ENCODE data around the gene STRIP2.
A peak's percentile ranks its signal among the peaks of the same experiment; 100 is the strongest.

The STRIP2 gene

DNA sequence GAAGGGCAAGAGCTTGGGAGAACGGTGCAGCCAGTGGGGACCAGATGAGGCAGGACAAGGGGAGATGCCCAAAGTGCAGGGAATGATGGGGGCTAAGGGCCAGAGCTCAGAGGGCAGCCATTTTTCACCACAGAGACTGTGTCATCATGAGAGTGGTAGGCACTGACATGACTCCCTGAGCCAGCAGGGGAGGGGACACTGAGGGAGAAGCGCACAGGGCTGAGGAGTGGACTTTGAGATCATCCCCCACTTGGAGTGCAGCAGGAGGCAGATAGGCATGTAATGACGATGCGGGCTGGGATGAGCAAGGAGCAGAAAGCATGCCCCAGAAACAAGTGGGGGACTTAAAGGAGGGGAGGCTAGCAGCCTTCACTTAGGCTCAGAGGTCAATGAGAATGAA lies 62.9 kb downstream of the STRIP2 start:
- DNase-seq (ENCODE audit: low read depth), result no peak

DNA sequence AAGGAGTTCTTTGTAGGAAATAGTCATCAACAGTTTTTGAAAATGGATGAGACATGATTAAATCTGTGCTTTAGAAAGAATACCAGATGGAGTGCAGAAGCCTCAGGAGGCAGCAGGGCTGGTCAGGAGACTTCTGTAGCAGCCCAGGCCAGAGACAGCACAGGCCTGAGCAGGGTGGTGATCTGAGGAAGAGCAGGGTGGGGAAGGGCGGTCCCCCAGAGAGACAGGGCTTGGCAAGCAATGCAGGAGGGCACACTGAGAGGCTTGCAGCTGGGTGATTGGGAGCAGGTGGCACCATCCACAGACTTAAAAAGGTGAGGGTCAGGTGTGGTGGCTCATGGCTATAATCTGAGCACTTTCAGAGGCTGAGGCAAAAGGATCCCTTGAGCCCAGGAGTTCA lies 63.8 kb downstream of the STRIP2 start:
- no peak for DNase-seq (ENCODE audit: low read depth)

DNA sequence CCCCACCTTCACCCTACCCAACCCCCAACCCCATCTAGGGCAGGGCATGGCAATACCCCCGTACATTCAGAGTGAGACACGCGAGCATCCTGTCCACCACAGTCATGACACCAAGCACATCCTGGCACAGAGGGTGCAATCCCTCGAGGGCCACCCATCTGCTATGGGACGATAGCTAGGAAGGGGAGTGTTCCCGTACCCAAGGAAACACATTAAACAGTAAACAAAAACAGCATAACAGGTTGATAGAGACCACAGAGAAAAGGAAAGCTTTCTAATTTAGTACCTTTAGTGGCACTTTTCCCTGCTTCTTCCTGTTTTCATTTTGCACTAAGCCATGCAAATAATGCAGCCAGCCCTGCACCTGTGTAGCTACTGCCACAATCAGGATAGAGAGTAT lies 65.8 kb downstream of the STRIP2 start:
- no peak for DNase-seq (ENCODE audit: low read depth)

DNA sequence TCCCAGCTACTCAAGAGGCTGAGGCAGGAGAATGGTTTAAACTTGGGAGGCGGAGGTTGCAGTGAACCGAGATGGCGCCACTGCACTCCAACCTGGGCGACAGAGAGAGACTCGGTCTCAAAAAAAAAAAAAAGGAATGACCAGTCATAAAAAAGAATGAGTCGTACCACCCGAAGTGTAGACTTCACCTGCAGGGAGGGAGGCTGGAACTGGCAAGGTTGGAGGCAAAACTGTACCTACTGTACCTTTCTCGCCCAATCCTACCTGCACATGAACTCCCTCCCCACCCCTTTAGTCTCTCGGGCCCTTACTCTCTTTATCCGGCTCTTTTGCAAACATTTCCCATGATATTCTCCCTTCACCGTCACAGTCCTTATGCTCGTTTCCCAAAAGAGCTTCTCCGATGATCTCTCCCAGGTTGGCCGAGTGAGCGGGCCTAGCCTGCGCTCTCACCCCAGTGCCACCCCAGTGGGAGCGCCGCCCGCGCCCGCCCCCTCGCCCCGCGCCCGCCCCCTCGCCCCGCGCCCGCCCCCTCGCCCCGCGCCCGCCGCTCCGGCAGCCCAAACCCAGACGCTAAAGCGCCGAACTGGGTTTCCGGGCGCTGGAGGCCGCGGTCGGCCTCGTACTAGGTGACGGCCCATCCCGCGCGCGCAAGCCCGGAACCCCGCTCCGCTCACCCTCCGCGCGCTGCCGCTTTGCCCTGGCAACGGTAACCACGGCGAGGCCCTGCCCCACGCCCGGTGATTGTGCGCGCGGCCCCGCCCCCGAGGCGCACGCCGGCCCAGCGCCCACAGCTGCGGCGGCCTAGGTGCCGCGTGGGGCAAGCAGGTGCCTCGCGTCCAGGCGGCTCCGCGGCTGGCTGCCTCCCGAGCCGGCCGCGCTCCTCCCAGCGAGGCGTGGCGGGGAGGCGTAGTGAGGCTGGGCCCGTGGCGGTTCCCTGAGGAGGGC lies 67.8 kb downstream of the STRIP2 start, which contains the start of gene SMKR1:
TSS of gene SMKR1 (plus strand) at position 772 of the 948 bp plus-strand sequence. CDS start 294 bp downstream, outside the sequence.
- peak; percentile 38 for DNase-seq (ENCODE audit: low read depth)

DNA sequence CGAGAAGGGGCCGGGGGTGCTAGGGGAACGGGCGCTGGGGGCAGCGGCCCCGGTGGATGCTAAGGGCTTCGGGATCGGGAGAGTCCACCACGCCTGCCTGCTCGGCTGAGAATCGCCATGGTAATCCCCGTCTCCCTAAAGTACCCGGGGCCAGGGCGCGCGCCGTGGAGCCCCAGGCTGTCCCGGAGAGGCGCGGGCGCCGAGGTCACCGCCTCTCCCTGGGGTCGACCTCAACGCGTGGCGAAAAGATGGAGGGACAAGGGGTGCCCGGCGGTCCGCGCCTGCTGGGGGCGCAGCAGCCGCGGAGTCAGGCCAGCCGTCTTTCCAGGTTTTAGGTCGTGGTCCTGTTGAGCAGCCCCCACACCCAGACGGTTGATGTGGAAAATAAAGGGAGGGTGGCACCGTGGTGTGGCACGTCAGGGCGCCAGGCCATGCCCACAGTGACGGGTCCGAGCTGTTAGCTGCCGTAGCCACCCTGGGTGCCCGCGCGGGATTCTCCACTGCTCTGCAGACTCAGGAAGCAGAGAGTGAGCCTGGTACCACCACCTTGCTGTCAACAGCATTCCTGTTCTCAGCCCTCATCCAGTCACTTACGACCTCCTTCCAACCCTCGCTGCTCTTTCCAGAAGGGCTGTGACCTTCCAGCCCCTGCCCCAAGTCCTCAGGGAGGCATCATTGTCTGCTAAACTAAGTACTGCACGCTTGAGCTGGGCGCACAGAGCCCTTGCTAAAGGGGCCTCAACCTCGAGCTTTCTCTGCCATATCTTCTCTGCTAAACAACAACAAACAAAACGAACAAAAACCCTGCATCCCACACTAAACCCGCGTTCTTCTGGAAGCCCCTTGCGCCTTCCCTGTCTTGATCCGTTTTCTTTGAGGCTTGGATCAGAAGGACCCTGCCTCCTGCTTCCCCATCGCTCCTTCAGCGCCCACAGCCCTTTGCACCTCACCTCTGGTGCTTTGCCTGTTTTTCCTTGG lies 68.8 kb downstream of the STRIP2 start:
- no peak for DNase-seq (ENCODE audit: low read depth)

DNA sequence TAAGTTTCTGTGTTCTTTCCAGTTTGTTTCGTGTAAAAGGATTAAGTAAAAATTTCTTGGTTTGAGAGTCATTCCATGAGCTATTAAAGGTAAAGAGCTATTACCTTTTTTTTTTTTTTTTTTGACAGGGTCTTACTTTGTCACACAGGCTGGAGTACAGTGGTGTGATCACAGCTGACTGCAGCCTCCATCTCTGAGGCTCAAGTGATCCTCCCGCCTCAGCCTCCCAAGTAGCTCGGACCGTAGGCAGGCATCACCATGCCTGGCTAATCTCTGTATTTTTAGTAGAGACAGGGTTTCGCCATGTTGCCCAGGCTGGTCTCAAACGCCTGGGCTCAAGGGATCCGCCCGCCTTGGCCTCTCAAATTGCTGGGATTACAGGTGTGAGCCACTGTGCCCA lies 69.5 kb downstream of the STRIP2 start:
- no peak for DNase-seq (ENCODE audit: low read depth)

DNA sequence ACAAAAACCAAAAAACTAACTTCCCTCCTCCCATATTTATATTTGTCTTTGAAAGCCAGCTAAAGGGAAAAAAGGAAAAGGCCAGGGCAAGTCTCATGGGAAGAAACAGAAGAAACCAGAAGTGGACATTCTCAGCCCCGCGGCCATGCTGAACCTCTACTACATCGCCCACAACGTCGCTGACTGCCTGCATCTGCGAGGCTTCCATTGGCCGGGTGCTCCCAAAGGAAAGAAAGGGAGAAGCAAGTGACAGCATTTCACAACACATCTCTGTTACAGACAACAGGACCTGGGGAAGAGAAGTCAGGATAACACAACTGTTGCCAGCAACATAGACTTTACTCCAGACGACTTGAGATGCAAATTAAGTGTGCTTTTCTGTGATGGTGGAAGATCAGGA lies 78.0 kb downstream of the STRIP2 start:
- no peak for DNase-seq (ENCODE audit: low read depth)

DNA sequence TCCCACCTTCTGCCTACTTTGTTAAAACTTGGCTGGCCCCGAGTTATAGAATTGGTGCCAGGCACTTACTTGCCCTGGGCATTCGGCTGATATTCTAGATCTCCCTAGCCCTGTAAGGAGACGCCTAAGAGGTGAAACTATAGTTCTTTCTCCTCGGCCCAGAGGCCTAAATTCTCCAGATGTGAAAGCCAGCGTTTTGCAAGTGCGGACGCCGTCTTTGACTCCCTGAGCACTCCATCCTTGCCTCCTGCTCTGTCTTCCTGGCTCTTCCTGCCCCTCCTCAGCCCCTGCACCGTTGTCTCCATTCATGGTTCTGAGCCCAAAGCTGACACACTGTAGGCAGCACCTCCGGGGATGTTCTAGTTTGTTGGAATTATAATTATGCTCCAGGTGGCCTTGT lies 79.3 kb downstream of the STRIP2 start:
- DNase-seq (ENCODE audit: low read depth), result no peak

DNA sequence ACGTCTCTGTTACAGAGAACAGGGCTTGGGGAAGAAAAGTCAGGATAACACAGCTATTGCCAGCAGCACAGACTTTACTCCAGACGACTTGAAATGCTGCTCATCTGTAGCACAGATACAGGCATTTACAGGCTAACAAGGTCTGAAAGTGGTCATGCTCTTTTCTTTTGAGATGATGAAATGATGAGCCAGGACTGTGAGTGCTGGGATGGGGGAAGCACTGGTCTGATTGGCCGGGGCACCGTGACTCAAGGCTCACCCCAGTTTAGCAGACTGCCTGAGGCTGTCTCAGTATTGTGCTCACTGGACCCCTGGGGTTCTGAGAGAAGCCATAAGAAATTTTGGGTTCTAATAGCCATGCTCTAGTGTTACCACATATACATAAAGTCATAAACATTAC lies 80.5 kb downstream of the STRIP2 start:
- DNase-seq (ENCODE audit: low read depth), result no peak

DNA sequence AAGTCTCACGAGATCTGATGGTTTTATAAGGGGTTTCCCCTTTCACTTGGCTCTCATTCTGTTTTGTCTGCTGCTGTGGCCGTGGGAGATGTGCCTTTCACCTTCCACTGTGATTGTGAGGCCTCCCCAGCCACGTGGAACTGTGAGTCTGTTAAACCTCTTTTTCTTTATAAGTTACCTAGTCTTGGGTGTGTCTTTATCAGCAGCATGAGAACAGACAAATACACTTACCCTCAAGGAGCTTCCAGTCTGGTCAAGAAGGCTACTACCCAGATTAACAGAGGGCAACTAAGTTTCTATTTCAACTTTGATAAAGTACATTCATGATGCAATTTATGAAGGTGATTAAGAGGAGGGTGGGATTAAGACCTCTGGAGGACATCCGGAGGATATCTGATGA lies 81.1 kb downstream of the STRIP2 start:
- DNase-seq (ENCODE audit: low read depth), result no peak

DNA sequence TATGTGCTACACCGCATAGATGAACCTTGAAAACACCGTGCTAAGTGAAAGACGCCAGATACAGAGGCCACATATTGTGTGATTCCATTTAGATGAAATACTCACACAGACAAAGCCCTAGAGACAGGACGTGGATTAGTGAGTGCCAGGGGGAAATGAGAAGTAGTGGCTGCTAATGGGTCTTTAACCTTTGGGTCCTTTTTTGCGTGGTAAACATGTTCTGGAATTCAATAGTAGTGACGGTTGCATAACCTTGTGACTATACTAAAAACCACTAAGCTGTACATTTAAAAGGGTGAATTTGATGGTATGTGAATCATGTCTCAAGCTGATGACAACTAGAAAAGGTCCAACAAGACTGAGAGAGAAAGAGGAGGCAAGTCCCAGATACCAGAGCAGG lies 83.7 kb downstream of the STRIP2 start:
- no peak for DNase-seq (ENCODE audit: low read depth)

DNA sequence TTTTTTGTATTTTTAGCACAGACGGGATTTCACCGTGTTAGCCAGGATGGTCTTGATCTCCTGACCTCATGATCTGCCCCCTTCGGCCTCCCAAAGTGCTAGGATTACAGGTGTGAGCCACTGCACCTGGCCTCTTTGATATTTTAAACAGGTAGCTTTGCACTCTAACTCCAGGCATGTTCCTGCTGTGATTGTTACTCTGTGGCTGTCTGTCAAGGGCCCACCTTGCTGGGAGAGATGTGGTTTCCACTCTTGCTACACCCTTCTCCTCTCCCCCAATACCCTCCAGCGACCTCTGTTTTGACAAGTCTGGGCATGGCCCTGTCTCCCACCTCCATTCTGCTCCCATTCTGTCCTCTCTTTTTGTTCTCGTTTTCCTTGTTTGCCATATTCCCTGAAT lies 85.2 kb downstream of the STRIP2 start:
- no peak for DNase-seq (ENCODE audit: low read depth)

DNA sequence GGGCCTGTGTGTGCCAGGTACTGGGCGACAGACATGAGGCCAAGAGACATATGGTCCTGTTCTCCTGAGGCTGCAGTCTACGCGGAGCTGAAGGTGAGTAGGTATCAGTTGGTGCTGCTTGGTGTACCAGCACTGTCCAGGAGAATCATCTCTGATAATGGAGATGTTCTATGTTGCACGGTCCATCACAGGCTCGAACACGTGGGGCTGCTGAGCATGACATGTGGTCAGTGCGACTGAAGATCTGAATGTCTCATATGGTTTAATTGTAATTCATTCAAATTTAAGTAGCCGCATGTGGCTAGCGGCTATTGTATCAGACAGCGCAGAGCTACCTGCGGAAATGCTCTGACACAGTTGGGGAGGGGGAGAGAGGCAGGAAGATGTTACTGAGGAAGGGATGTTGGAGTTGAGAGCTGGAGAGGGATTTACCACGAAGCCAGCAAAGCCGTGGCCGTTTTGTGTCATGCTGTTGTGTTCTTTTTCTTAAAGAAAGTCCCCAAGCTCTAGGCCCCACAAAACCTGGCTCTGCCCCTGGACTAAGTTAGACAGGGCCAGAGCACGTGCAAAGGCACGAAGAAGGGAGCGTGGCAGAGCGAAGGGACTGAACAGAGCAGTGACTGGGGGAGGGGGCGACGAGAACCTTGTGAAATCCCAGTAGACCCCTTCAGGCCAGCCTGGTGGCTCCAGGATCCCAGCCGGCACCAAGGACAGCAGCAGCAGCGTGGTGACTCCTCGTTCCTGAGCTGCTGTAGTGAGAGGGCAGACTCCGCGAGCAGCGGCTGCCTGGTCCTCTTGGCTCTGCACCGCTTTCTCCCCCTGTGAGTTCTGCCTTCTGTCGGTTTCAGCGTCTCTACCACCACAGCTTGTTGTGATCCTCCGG lies 88.1 kb downstream of the STRIP2 start:
- DNase-seq (ENCODE audit: low read depth), result no peak

DNA sequence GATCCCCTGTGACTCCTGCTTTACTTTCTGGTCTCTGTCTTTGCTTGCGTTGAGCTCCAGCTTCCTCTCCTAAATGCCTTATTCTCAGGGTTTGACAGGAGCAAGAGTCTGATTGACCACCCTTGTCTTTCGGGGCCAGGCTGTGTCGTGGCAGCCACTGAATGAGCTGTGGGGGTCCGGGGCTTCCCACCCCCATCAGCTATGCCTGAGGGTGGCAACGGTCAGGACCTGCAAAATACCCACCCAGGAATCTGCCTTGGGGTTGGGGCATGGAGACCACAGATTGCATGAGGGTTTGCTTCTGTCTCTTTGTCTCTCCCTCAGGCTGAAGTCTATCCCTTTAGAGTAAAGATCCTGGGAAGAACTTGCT lies 88.7 kb downstream of the STRIP2 start:
- no peak for DNase-seq (ENCODE audit: low read depth)

DNA sequence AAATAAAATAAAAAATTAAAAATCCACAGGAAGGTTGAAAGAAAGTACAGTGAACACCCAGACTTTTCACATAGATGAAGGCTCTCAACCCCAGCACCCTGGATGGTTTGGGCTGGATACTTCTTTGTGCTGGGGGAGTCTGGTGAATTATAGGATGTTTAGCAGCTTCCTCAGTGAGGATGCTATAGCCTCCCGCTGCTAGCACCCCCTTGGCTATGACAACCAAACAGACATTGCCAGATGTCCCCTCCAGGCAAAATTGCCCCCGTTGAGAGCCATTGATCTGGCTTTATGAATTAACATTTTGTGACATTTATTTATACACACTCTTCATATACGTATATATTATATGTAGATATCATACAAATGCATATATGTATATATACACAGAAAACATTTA lies 89.7 kb downstream of the STRIP2 start:
- DNase-seq (ENCODE audit: low read depth), result no peak

DNA sequence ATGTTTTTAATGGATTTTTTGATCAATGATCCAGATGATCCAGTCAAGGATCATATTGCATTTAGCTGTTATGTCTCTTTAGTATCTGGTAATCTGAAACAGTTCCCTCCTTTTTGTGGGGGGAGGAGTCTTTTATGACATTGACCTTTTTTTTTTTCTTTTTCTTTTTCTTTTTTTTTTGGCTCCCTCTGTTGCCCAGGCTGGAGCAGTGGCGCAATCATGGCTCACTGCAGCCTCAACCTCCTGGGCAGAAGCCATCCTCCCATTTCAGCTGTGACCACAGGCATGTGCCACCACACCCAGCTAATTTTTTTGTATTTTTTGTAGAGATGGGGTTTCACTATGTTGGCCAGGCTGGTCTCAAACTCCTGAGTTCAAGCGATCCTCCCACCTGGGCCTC lies 90.2 kb downstream of the STRIP2 start:
- peak; percentile 82 for DNase-seq (ENCODE audit: low read depth)

DNA sequence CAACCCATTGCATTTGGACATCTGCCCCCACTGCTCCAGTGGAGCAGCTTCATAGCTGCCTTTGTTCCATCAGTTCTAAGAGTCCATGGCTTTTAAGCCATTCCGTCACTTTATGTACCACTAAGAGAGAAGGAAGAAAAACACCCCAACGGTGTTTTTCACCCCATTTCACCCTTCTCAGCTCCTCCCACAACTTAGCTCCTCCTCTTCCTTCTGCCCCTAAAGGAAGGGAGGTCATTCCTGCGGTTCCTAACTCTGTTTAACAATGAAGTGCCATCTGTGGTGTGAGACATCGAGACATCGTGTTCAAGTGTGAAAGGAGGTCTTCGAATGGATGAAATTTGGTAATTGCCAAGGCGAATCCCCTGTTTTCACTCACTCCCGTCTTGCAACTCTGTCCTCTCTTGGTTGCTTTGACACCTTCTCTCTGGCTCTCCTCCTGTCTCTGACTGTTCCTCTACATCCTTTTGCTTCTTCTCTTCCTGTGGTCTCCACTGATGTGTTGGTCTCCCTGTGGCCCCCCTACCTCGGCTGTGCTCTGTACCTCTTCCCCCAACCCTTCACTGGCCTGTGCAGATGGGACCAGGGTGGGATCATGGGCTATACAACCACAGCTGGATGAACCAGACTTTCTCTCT lies 91.1 kb downstream of the STRIP2 start:
- DNase-seq (ENCODE audit: low read depth), result no peak

DNA sequence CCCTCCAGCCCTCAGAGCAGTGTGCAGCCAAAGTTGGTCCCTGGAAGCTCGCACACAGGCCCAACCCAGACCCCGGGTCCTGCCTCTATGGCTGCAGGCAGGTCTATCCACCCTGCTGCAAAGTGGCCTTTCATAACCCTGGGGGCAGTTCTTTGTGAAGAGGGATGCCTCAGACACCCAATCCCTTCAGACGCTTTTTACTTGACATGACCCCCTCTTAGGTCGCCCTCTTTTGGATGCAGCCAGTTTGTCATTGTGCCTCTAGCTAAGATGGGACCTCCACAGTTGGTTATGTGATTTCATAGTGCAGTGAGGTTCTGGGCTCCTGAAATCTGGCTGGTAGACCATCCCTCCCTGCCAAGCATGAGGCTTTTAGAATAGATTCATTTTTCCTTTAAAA lies 95.4 kb downstream of the STRIP2 start:
- no peak for DNase-seq (ENCODE audit: low read depth)

DNA sequence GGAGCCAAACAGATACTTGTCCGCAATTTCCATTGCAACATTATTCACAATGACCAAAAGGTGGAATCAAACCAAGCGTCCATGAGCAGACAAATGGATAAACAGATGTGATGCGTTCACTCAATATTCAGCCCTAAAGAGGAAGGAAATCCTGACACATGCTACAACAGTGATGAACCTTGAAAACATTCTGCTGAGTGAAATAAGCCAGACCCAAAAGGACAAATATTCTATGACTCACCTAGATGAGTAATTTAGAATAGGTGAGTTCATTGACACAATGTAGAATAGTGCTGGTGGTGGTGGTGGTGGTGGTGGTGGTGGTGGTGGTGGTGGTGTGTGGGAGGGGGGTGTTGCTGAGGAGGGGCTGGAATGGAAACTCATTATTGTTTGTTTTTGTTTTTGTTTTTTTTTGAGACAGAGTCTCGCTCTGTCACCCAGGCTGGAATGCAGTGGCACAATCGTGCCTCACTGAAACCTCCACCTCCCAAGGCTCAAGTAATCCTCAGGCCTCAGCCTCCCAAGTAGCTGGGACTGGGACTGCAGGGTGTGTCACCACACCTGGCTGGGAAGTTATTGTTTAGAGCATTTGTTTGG lies 96.7 kb downstream of the STRIP2 start:
- DNase-seq (ENCODE audit: low read depth), result peak; percentile 33

DNA sequence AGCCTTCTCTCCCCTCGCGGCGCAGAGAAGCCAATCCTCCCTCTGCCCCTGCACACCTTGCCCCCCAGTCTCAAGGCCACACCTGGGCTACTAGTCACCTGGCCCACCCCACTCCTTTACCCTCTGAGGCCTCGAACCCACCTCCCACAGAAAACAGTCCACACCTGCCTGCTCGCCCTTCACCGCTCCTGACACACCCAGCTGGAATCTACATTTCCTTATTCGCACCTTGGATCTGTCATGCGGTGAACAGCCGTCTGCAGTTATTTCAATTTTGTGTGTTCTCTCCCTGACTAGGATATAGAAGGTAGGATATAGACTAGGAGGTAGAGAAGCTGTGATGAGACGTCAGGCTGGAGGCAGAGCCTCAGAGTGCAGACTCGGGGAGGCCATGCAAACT lies 97.5 kb downstream of the STRIP2 start:
- DNase-seq (ENCODE audit: low read depth), result no peak

DNA sequence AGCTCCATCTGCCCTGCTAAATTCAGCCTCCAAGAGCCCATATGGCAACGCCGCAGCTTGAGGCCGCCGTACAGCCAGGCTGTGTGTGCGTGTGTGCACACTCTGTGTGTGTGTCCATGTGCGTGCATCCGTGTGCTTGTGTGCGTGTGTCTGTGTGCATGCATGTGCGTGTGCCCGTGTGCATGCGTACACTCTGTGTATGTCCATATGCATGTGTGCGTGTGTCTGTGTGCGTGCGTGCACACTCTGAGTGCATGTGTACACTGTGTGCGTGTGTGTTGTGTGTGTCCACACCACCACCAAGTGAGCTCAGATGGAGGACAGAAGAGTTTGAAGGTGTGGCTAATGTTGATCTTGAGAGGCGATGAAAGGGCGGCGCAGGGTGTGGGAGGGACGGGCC lies 98.1 kb downstream of the STRIP2 start:
- DNase-seq (ENCODE audit: low read depth), result no peak

All from stromal cell of bone marrow (primary cell).